Measurements from ENCODE around the gene IPCEF1. TPM values are rescaled to one million over a fixed set of nuclear protein-coding genes. Genes with fewer than 3 reads are reported as not detected.
A peak's percentile ranks its signal among the peaks of the same experiment; 100 is the strongest.

IPCEF1 gene
- total RNA-seq, 1 experiment from 2014 or later: 1.9 TPM

DNA sequence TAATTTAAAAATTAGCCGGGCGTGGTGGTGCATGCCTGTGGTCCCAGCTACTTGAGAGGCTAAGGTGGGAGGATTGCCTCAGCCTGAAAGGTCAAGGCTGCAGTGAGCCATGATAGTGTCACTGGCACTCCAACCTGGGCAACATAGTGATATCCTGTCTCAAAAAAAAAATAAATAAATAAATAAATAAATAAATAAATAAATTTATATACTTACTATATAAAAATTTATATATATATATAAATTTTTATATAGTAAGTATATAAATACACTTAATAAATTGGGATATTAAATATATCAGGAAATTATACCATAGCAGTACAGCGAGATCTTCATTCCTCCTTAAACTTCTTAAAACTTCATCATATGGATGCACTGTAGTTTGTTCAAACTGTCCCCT is 23.0 kb upstream of the IPCEF1 start:
- H3K36me3 ChIP-seq (ENCODE audit: control insufficient read depth, insufficient read depth, low read length): no peaks in the 10 kb centered on the region
- Mint-ChIP-seq H3K27ac (ENCODE audit: unreplicated experiment) (no peak overlapping the region), H3K4me1 (ENCODE audit: low read depth, unreplicated experiment) (peaks cover 25% of the 10 kb centered on the region), H3K9me3 (ENCODE audit: unreplicated experiment) (no peaks in the 10 kb centered on the region), H3K36me3 (ENCODE audit: insufficient read depth, unreplicated experiment) (peaks cover 4% of the 10 kb centered on the region), H3K27me3 (ENCODE audit: insufficient read depth, unreplicated experiment) (no peaks in the 10 kb centered on the region), H3K4me3 (ENCODE audit: unreplicated experiment) (no peak overlapping the region)
- H3K4me1 ChIP-seq: peaks cover 38% of the 10 kb centered on the region
- no peaks in the 10 kb centered on the region for H3K9me3 ChIP-seq
- H3K4me3 ChIP-seq (ENCODE audit: low read depth, low read length): no peak overlapping the region
- TF ChIP-seq, protein P1, sequence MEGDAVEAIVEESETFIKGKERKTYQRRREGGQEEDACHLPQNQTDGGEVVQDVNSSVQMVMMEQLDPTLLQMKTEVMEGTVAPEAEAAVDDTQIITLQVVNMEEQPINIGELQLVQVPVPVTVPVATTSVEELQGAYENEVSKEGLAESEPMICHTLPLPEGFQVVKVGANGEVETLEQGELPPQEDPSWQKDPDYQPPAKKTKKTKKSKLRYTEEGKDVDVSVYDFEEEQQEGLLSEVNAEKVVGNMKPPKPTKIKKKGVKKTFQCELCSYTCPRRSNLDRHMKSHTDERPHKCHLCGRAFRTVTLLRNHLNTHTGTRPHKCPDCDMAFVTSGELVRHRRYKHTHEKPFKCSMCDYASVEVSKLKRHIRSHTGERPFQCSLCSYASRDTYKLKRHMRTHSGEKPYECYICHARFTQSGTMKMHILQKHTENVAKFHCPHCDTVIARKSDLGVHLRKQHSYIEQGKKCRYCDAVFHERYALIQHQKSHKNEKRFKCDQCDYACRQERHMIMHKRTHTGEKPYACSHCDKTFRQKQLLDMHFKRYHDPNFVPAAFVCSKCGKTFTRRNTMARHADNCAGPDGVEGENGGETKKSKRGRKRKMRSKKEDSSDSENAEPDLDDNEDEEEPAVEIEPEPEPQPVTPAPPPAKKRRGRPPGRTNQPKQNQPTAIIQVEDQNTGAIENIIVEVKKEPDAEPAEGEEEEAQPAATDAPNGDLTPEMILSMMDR (IDR thresholded peaks at IDR 0.05; ENCODE audit: insufficient read depth in 1 of 2, low read depth in 1 of 2, low read length in 1 of 2, severe bottlenecking in 1 of 2, unreplicated experiment in 1 of 2): no peak
- no peak for DNase-seq
- POLR2A ChIA-PET: no interaction called here
- intact Hi-C loops (cut with micrococcal nuclease; ENCODE audit: unreplicated experiment): no loop called here
- no TSS peak for BruUV-seq (replicated peaks)
- CTCF ChIA-PET: no interaction called here
- no peaks in the 10 kb centered on the region for H3K27me3 ChIP-seq (replicated peaks; ENCODE audit: control insufficient read depth, insufficient read depth, low read length)

- BruUV-seq (replicated peaks): no TSS peak
- no peaks in the 10 kb centered on the region for H3K36me3 ChIP-seq (ENCODE audit: control insufficient read depth, insufficient read depth, low read length)
- peaks cover 30% of the 10 kb centered on the region for H3K4me1 ChIP-seq
- TF ChIP-seq, protein P1 (IDR thresholded peaks at IDR 0.05; ENCODE audit: insufficient read depth in 1 of 2, low read depth in 1 of 2, low read length in 1 of 2, severe bottlenecking in 1 of 2, unreplicated experiment in 1 of 2): no peak
- no peaks in the 10 kb centered on the region for H3K9me3 ChIP-seq
- H3K27me3 ChIP-seq (replicated peaks; ENCODE audit: control insufficient read depth, insufficient read depth, low read length): no peaks in the 10 kb centered on the region
- peaks cover 4% of the 10 kb centered on the region for H3K36me3 Mint-ChIP-seq (ENCODE audit: insufficient read depth, unreplicated experiment)
- H3K4me1 Mint-ChIP-seq (ENCODE audit: low read depth, unreplicated experiment): peaks cover 25% of the 10 kb centered on the region
- ChIA-PET CTCF (no interaction called here), POLR2A (no interaction called here)
- H3K9me3 Mint-ChIP-seq (ENCODE audit: unreplicated experiment): no peaks in the 10 kb centered on the region
- H3K27ac Mint-ChIP-seq (ENCODE audit: unreplicated experiment): peak overlapping the region; percentile 36
- intact Hi-C loops (cut with micrococcal nuclease; ENCODE audit: unreplicated experiment): no loop called here
- H3K27me3 Mint-ChIP-seq (ENCODE audit: insufficient read depth, unreplicated experiment): no peaks in the 10 kb centered on the region
- no peak for DNase-seq
- no peak overlapping the region for H3K4me3 ChIP-seq (ENCODE audit: low read depth, low read length)
- no peak overlapping the region for H3K4me3 Mint-ChIP-seq (ENCODE audit: unreplicated experiment)
Measured at GRCh38 chr6:154378518-154378917, 21.9 kb upstream of the IPCEF1 start.

GRCh38 chr6:154377726-154378125 is 21.1 kb upstream of the IPCEF1 start:
- Mint-ChIP-seq H3K4me3 (ENCODE audit: unreplicated experiment) (no peak overlapping the region), H3K27ac (ENCODE audit: unreplicated experiment) (peak overlapping the region; percentile 36), H3K36me3 (ENCODE audit: insufficient read depth, unreplicated experiment) (peaks cover 4% of the 10 kb centered on the region), H3K9me3 (ENCODE audit: unreplicated experiment) (no peaks in the 10 kb centered on the region), H3K27me3 (ENCODE audit: insufficient read depth, unreplicated experiment) (no peaks in the 10 kb centered on the region), H3K4me1 (ENCODE audit: low read depth, unreplicated experiment) (peaks cover 17% of the 10 kb centered on the region)
- BruUV-seq (replicated peaks): no TSS peak
- intact Hi-C loops (cut with micrococcal nuclease; ENCODE audit: unreplicated experiment): no loop called here
- Histone ChIP-seq H3K36me3 (ENCODE audit: control insufficient read depth, insufficient read depth, low read length) (no peaks in the 10 kb centered on the region), H3K4me3 (ENCODE audit: low read depth, low read length) (no peak overlapping the region), H3K9me3 (no peaks in the 10 kb centered on the region), H3K27me3 (replicated peaks; ENCODE audit: control insufficient read depth, insufficient read depth, low read length) (no peaks in the 10 kb centered on the region), H3K4me1 (peaks cover 23% of the 10 kb centered on the region)
- ChIA-PET POLR2A (no interaction called here), CTCF (interaction anchor here (0.6 kb wide), 1 partner anchor 296 kb away, joined by 3 read pairs; no protein-coding TSS in a partner anchor)
- DNase-seq: no peak
- TF ChIP-seq, protein P1 (IDR thresholded peaks at IDR 0.05; ENCODE audit: insufficient read depth in 1 of 2, low read depth in 1 of 2, low read length in 1 of 2, severe bottlenecking in 1 of 2, unreplicated experiment in 1 of 2): no peak
